Spinal cord (tissue), 10 donors: Measurements from ENCODE around the gene HS6ST3. TPM values are rescaled to one million over a fixed set of nuclear protein-coding genes. Genes with fewer than 3 reads are reported as not detected.

Experiments
- DNase-seq, 6 donors: peaks; one replicate each; pipeline versions ENCODE4 v3.0.0 to v3.0.0-alpha.2; 2013 to 2015; ENCODE audit warnings: low spot score in 6 of 6, low read depth in 4 of 6
- H3K27ac ChIP-seq: one replicate; pipeline ENCODE4 v1.5.1; 2013; ENCODE audit warnings: low read depth, low read length, control low read depth
- H3K27me3 ChIP-seq: one replicate; pipeline ENCODE4 v1.6.1; 2013; ENCODE audit warnings: low read length; ENCODE audit not compliant: control insufficient read depth, insufficient read depth
- H3K36me3 ChIP-seq: one replicate; pipeline ENCODE4 v1.6.1; 2013; ENCODE audit warnings: low read length; ENCODE audit not compliant: control insufficient read depth, insufficient read depth
- H3K4me1 ChIP-seq: one replicate; pipeline ENCODE4 v1.6.1; 2013; ENCODE audit warnings: low read length; ENCODE audit not compliant: control insufficient read depth, insufficient read depth
- H3K4me3 ChIP-seq: one replicate; pipeline ENCODE4 v1.5.1; 2013; ENCODE audit warnings: low read depth, low read length, control low read depth
- H3K9me3 ChIP-seq: one replicate; pipeline ENCODE4 v1.6.1; 2013; ENCODE audit warnings: low read length; ENCODE audit not compliant: control insufficient read depth, insufficient read depth
- WGBS: methylation state at CpG from one replicate; pipeline ENCODE4 v1.1.5; 2013; ENCODE audit warnings: missing lambda C conversion rate; ENCODE audit not compliant: insufficient coverage; 5-methylcytosine and 5-hydroxymethylcytosine counted together
- polyA plus RNA-seq, 2 donors: library from polyadenylated mRNA; unstranded; fragments of 120-200 nt; gene quantifications; one replicate each; pipeline ENCODE4 v1.2.1, GENCODE V29; 2013; ENCODE audit not compliant: insufficient read length in 2 of 2
- total RNA-seq, 2 donors: library from RNA; depleted of rRNA in 1 of 2; stranded (reverse); fragments of 120-200 nt in 1 of 2; fragments of >200 nt in 1 of 2; gene quantifications; one replicate each; pipeline versions ENCODE4 v1.2.3 to v1.2.4, GENCODE V29; 2013 to 2014
- donor health status: healthy.

Gene HS6ST3
- total and polyA plus RNA-seq, 4 donors: 7.7 to 36.2 (median 23.7) TPM

GRCh38 chr13:96273196-96273595 is 183.3 kb downstream of the HS6ST3 start:
- no peak overlapping the region for H3K27ac ChIP-seq
- no peaks in the 10 kb centered on the region for H3K9me3 ChIP-seq
- no CpG with 5 or more reads among the region's 1 CpG for WGBS

GRCh38 chr13:96274046-96274445 is 184.1 kb downstream of the HS6ST3 start:
- H3K4me1 ChIP-seq: no peaks in the 10 kb centered on the region
- 80% methylated on average over 2 of the region's 2 CpGs for WGBS
- H3K27me3 ChIP-seq: no peaks in the 10 kb centered on the region
- no peaks in the 10 kb centered on the region for H3K9me3 ChIP-seq
- H3K4me3 ChIP-seq: no peak overlapping the region
- no peaks in the 10 kb centered on the region for H3K36me3 ChIP-seq
- H3K27ac ChIP-seq: no peak overlapping the region
- DNase-seq: no peak

More at GRCh38 chr13:96273196-96273595, 183.3 kb downstream of the HS6ST3 start:
- Histone ChIP-seq H3K4me3 (no peak overlapping the region), H3K36me3 (no peaks in the 10 kb centered on the region), H3K4me1 (no peaks in the 10 kb centered on the region), H3K27me3 (no peaks in the 10 kb centered on the region)
- no peak for DNase-seq

GRCh38 chr13:96279904-96280303 is 190.0 kb downstream of the HS6ST3 start:
- H3K27ac ChIP-seq: no peak overlapping the region
- 100% methylated on average over 1 of the region's 3 CpGs for WGBS

GRCh38 chr13:96284971-96285370 is 195.1 kb downstream of the HS6ST3 start:
- H3K9me3 ChIP-seq: no peaks in the 10 kb centered on the region
- DNase-seq: no peak
- 80% methylated on average over 2 of the region's 4 CpGs for WGBS
- no peak overlapping the region for H3K27ac ChIP-seq
- no peaks in the 10 kb centered on the region for H3K4me1 ChIP-seq
- no peak overlapping the region for H3K4me3 ChIP-seq
- H3K36me3 ChIP-seq: no peaks in the 10 kb centered on the region
- no peaks in the 10 kb centered on the region for H3K27me3 ChIP-seq

More at GRCh38 chr13:96279904-96280303, 190.0 kb downstream of the HS6ST3 start:
- Histone ChIP-seq H3K4me3 (no peak overlapping the region), H3K4me1 (no peaks in the 10 kb centered on the region), H3K36me3 (no peaks in the 10 kb centered on the region), H3K27me3 (no peaks in the 10 kb centered on the region), H3K9me3 (no peaks in the 10 kb centered on the region)
- no peak for DNase-seq

- Histone ChIP-seq H3K27me3 (no peaks in the 10 kb centered on the region), H3K27ac (no peak overlapping the region), H3K4me3 (no peak overlapping the region), H3K4me1 (no peaks in the 10 kb centered on the region), H3K9me3 (no peaks in the 10 kb centered on the region), H3K36me3 (no peaks in the 10 kb centered on the region)
- WGBS: 83% methylated on average over 1 of the region's 1 CpG
- DNase-seq: no peak
These were observed 195.8 kb downstream of the HS6ST3 start for GRCh38 chr13:96285729-96286128.

GRCh38 chr13:96294930-96295881 is 205.3 kb downstream of the HS6ST3 start:
- Histone ChIP-seq H3K36me3 (no peaks in the 10 kb centered on the region), H3K9me3 (no peaks in the 10 kb centered on the region), H3K27ac (no peak overlapping the region), H3K4me3 (no peak overlapping the region), H3K27me3 (no peaks in the 10 kb centered on the region), H3K4me1 (no peaks in the 10 kb centered on the region)
- 41% methylated on average over 2 of the region's 7 CpGs for WGBS
- DNase-seq: peak in 1 of 6 donors; percentile 32

- Histone ChIP-seq H3K36me3 (no peaks in the 10 kb centered on the region), H3K27ac (no peak overlapping the region), H3K4me1 (no peaks in the 10 kb centered on the region), H3K9me3 (no peaks in the 10 kb centered on the region), H3K27me3 (no peaks in the 10 kb centered on the region), H3K4me3 (no peak overlapping the region)
- DNase-seq: no peak
- 29% methylated on average over 2 of the region's 3 CpGs for WGBS
These were observed 207.5 kb downstream of the HS6ST3 start for GRCh38 chr13:96297360-96297759.

GRCh38 chr13:96299235-96299634 is 209.3 kb downstream of the HS6ST3 start:
- Histone ChIP-seq H3K4me1 (no peaks in the 10 kb centered on the region), H3K4me3 (no peak overlapping the region), H3K9me3 (no peaks in the 10 kb centered on the region), H3K36me3 (no peaks in the 10 kb centered on the region), H3K27ac (no peak overlapping the region), H3K27me3 (no peaks in the 10 kb centered on the region)
- WGBS: 87% methylated on average over 4 of the region's 4 CpGs
- DNase-seq: no peak

- H3K4me3 ChIP-seq: no peak overlapping the region
- H3K27me3 ChIP-seq: no peaks in the 10 kb centered on the region
- no peaks in the 10 kb centered on the region for H3K4me1 ChIP-seq
- WGBS: no CpG with 5 or more reads among the region's 3 CpGs
- peak in 1 of 6 donors; percentile 13 for DNase-seq
- no peak overlapping the region for H3K27ac ChIP-seq
- H3K9me3 ChIP-seq: no peaks in the 10 kb centered on the region
- H3K36me3 ChIP-seq: no peaks in the 10 kb centered on the region
These were observed 218.7 kb downstream of the HS6ST3 start for GRCh38 chr13:96308568-96308967.

- DNase-seq: no peak
- no peaks in the 10 kb centered on the region for H3K4me1 ChIP-seq
- H3K9me3 ChIP-seq: no peaks in the 10 kb centered on the region
- WGBS: no CpG with 5 or more reads among the region's 1 CpG
- H3K27me3 ChIP-seq: no peaks in the 10 kb centered on the region
- H3K27ac ChIP-seq: no peak overlapping the region
- H3K36me3 ChIP-seq: no peaks in the 10 kb centered on the region
- no peak overlapping the region for H3K4me3 ChIP-seq
These were observed 225.1 kb downstream of the HS6ST3 start for GRCh38 chr13:96314974-96315373.
